ENCODE measurements around the gene CNGA3.

The CNGA3 gene

GRCh38 chr2:98378196-98378595 is 31.9 kb downstream of the CNGA3 start:
- DNase-seq = no peak

DNA sequence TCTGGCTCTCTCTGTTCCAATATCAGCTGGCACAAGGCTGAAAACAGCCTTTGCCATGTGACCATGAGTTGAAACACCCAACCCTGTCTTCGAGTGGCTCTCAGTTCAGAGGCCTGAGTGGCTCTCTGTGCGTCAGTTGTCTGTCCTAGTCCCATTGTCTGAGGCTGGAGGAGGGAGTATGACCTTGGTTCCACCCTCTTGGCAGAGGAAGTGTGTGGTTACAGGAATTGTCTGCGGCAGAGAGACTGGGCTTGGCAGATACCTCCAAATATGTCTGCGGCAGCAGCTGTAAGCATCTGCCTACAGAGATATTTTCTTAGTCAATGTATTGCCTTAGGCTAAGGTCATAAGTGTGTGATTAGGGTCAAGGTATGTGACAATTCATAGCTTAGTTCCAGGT is 32.6 kb downstream of the CNGA3 start:
- DNase-seq = no peak

DNA sequence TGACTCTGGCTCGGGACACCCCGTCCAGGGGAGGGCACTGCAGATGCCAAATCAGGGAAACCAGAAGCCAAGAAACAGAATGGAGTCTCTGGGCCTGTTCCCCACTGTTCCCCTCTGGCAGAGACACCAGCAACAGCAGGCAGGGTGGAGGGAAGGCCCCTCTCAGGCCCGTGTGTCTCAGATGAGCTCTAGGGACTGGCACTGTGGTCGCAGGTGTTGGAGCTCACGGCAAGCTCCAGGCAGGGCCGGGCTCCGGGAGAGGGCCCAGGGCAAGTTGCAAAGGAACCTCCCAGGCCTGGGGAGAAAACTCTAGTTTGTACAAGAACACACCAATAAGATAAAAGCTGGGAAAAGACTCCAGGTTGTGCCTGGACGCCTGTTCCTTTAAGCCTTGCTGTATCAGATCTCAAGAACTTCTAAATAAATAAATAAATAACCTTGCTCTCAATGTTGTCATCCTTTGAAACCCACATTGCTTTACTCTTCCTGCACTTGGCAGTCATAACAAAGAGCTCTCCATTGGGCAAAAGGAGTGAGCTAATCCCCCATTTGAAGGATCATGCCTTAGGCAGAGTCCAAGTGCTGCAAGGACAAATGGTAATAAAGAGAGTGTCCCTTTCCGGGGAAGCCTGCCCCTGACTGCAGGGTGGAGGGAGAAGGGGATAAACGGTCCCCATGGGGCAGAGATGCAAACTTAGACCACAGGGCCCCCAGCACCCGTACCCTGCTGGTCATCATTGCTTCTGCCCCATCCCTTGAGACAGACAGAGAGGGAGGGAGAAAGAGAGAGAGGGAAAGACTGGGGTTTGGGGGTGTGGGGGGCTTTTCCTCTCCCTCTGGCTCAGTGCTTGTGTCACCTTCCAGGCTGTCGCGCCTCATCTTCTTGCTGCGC is 33.3 kb downstream of the CNGA3 start:
- no peak for DNase-seq

DNA sequence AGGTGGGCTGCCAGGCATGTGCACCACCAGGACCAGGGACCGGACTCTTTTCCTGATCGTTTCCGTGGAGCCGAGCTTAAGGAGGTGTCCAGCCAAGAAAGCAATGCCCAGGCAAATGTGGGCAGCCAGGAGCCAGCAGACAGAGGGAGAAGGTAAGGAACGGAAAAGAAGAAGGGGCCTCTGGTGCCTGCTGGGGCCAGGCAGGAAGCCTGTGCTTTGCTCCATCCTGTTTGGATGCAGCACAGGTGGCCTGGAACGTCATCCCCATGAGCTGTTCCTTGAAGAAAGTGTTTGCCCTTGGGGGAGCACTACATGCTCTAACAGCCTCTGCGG is 33.9 kb downstream of the CNGA3 start:
- DNase-seq = no peak

GRCh38 chr2:98381494-98381893 is 35.2 kb downstream of the CNGA3 start:
- no peak for DNase-seq

- no peak for DNase-seq
Measured at GRCh38 chr2:98382086-98382485, 35.8 kb downstream of the CNGA3 start.

GRCh38 chr2:98382739-98383138 is 36.5 kb downstream of the CNGA3 start:
- no peak for DNase-seq

DNA sequence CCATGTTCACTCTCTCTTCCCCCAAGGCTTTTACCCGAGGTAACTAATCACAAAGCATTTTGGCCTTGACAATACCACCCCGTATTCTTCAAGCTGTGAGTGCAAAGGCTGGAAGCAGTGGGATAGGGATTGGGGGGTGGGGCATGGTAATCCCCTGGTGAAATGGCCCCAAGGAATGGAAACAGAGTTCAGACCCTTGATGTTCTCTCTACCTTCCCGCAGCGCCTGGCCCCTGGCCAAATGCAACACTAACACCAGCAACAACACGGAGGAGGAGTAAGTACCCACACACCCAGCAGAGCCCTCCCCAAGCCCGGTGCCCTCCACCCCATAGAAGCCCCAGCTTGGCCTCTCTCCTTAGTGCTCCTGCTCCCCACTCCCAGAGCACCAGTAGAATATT is 36.9 kb downstream of the CNGA3 start:
- DNase-seq = no peak

DNA sequence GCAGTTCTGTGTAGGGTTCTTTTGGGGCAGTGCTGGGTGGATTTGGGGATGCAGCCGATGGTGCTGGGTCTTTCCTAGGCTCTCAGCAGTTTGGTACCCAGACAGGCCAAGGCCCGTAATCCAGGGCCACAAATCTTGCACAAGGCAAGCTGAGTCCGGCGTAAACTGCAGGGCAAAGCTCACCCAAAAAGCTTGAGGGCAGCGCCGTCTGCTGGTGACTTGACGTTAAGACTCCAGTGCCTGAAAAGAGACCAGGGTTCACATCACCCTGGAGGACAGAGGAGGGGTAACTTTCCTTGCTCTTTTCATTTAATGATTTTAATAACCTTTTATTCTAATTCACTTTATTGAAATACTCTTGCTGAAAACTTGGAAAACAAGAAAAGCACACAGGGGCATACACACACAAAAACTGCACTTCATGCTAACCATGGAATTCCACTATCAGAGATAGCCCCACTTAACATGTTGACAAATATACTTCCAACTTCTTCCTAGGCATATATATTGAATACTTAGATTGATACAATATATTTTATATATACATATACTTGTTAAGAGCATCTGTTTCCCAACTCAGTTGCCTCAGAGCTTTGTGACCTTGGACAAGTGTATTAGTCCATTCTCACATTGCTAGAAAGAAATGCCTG is 38.9 kb downstream of the CNGA3 start:
- DNase-seq = peak; percentile 28 to 68 (median 50)

GRCh38 chr2:98387478-98387877 is 41.2 kb downstream of the CNGA3 start:
- DNase-seq = no peak

DNA sequence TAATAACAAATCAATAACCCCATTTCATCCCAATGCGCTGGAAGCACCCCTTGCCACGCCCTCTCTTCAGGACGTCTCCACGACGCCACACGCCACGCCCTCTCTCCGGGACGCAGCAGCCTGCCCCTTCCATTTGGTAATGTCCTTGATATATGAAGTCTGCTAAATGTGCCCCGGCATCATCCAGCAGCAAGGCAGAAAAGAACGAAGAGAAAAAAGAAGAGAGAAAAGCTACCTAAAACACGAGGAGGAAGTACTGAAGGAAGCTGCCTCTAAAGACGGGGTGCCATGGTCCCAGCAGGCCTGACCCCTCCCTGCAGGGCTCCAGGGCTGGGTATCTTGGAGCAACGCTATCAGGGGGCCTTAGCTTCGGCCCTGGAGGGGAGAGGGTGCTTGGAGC is 41.8 kb downstream of the CNGA3 start:
- no peak for DNase-seq

GRCh38 chr2:98388601-98389250 is 42.5 kb downstream of the CNGA3 start:
- DNase-seq = no peak

DNA sequence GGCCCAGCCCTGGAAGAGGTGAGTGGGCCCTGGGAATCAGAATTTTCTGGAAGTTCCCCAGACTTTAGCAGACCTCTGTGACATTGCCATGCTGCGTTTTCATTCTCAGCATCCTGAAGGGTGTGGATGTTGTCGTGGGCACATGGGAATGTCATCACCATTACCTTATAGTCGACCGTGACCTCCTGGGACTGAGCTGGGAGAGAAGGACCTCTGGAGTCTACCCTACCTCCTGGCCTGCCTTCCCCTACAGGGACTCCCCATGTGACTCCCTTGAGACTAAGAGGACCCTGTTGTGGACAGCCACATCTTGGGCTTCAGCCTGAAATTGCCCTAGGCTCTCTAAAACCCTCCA is 43.0 kb downstream of the CNGA3 start:
- no peak for DNase-seq

- DNase-seq = no peak
Measured at GRCh38 chr2:98390571-98391476, 44.6 kb downstream of the CNGA3 start.

DNA sequence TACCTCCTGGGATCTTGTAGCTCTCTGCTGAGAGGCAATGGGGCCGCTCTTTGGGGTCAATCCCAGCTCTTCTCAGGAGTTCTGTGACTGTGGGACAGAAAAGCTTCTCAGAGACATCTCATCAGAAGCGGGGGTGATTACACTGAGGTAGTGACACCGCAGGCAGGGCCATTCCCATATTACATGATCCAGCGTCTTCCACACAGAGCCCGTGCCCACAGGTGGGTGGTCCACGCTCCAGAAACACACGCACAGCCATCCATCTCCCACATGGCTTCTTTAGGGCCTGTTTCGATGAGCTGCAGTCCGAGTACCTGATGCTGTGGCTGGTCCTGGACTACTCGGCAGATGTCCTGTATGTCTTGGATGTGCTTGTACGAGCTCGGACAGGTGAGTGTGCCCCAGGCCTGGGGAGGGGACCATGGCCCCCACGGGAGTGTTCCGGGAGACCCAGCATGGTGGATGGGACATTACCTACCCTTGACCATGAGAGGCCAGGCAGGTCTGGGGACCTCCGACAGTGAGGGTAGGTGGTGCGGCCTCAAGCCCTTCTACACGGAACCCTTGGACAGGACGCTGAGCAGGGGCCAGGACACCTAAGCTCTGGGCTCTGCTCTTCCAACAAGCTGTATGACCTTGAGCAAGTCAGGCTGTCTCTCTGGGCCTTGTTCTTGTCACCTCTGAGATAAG is 45.5 kb downstream of the CNGA3 start:
- DNase-seq = no peak

DNA sequence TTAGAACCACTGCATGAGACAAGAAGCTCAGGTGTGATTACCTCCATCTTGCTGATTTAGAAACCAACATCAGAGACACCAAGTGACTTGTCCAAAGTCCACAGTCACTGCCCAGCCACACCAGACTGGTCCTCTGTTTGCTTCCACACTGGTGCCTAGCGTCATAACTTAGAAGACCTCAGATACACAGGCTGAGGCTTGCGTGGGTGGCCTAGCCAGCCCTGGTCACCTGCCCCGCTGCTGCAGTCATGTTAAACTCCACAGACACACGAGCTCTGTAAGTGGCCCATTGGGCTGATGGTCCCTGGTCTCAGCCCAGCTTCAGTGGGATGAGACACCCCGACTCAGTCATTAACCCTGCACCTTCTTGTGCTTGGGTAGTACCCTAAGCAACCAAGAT is 47.1 kb downstream of the CNGA3 start:
- DNase-seq = no peak

- DNase-seq = no peak
Measured at GRCh38 chr2:98394595-98395153, 48.4 kb downstream of the CNGA3 start.

- DNase-seq = no peak
Measured at GRCh38 chr2:98395977-98396376, 49.7 kb downstream of the CNGA3 start.

GRCh38 chr2:98396745-98397355 is 50.6 kb downstream of the CNGA3 start:
- no peak for DNase-seq

DNA sequence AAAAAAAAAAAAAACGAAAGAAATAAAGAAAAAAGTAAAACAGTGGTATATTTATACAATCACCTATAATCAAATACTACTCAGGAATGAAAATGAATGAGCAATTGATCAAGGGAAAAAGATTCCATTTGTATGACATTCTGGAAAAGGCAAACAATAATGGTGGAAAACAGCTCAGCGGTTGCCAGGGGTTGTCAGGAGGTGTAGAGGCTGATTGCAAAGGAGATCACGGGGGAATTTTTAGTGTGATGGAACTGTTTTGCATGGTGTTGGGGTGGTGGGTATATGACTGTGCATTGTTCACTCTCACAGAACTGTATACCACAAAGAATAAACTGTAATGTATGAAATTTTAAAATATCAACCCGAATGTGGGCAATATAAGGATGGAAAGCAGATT is 52.9 kb downstream of the CNGA3 start:
- DNase-seq = no peak

DNA sequence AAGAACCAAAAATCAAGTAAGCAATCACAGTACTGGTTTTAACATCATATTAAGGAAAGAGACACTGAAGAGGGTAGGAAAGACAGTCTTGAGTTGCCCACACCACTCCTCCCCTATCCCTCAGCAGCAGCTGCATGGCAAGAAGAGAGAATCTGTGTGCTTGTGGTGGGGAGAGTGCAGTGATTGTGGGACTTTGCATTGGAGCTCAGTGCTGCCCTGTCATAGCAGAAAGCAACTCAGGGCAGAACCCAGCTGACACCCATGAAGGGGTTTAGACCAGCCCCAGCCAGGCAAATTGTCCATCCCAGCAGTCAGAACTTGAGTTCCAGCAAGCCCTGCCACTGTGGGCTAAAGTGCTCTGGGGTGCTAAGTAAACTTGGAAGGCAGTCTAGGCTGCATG is 57.6 kb downstream of the CNGA3 start:
- DNase-seq = no peak

Measured in T-helper 1 cell (primary cell).